HCEC 1CT (cell line): ENCODE measurements around the gene NPAS3.

Experiments used
- DNase-seq: peaks from one replicate; pipeline ENCODE4 v3.0.0-alpha.2; 2017

NPAS3 gene

DNA sequence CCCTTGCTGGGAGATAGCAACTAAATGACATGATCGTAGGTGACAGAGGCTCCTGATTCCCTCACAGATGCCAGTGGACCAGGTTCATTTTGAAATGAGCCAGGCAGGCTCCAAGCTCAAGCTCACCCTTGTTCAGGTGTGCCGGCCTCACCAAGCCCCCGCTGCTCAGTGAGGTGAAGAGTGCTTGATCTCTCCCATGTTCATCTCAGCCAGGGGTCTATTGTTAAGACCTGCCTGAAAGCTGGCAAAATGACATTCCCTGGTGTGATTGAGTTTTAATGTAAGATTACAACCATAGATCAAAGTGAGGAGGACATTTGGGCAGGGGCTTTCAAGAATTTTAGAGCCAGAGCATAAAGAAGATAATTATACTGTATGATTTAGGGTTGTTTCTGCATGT lies 514.3 kb downstream of the NPAS3 start:
- no peak for DNase-seq

- DNase-seq = no peak
Observed at GRCh38 chr14:33454022-33454595, 515.4 kb downstream of the NPAS3 start.

- no peak for DNase-seq
Observed at GRCh38 chr14:33454707-33455106, 516.0 kb downstream of the NPAS3 start.

DNA sequence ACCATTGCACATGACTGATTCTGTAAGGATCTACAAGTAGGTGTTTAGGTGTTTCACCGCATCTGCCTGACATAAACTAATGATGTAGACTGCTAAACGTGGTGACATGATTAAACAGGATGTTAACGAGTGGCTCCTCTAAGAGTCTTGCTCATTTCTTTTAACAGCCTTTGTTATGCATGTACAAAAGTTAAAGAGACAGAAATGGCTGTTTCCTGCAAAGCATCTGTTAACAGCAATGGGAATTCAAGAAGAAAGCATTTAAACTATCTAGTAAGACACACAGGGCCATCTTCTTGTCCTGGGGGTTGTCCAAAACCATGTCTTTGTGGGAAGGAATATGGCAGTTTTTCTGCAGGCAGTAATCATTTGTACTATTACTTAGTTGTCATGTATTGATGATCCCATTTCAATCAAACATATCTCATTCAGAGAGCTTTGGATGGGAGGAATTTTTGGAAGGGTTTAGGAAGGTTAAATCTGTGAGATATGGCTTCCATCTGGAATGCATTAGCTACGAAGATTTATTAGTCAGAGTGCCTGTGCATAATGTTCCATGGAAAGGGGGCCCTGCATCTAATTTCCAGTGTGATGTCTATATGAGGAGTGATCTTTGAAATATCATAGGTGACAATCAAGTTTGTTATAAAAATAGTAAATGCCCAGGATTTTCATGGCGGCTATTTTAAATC lies 517.1 kb downstream of the NPAS3 start:
- no peak for DNase-seq

GRCh38 chr14:33457021-33457420 lies 518.3 kb downstream of the NPAS3 start:
- no peak for DNase-seq

DNA sequence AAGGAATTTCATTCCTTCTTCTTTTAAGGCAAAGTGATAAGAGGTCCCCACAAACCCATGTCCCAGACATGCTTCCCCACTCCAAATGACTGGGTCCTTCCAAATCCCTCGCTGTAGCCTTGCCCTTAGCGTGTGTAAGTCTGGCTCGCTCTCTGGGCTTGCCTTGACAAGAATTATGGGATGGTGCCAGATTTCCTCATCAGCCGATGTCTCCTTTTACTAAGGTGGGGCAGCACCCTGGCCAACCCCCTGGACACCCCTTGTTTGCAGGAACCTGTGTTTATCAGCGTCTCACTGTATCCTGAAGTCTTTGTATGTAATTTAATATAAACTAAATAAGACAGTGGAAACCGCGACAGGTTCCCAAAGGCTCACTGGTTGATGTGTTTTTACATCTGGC lies 518.9 kb downstream of the NPAS3 start:
- DNase-seq = no peak

DNA sequence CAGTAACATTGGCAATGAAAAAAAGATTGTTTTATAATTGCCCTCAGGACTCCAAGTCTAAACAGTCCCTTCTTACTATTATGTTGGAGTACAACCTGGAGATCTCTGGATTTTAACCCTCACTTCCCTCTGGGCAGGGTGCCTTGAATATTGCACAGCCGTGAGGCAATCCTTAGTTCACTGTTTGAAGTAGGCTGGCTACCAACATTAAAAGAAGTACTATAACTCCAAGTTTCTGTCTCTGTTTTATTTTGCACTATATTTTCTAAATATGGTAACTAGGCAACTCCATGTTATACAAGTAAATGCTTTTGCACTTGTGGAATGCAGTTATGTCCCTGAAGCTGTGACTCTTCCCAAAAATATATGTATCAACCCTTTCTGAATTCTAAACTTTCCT lies 521.5 kb downstream of the NPAS3 start:
- DNase-seq = no peak

DNA sequence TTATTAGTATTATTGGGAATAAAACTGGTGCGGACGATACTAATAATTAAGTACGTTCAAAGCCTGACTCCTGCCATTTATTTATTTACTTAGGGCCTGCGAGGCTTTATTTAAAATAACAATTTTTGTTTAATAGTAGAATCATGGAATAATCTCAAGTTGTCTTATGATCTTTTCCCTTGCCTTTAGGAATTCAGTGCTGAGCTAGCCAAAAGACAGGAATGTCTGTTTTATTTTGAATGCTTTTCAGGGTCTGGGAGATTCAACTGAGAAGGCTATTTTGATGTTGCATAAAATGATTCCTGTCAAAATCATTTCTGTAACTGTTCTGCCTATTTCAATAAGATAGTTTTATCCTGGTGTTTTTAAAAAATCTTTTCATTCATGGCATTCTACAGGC lies 522.4 kb downstream of the NPAS3 start:
- no peak for DNase-seq

DNA sequence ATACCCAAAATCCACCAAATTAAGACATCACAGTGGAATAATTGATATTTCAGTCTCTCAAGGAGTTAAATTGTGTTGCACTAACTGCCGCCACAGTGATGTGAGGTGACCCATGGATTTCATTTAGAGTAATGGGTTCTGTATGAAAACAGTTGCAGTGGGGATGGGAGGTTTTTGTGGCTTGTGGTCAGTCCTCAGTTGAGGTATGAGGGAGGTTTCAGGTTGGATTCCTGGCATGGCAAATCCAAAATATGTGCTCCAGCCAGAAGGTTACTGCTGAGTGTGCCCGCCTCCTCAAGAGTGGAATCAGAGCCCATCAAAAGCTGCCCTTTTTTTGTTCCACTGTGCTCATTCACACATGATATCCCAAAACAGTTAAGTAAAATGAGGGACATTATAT lies 525.1 kb downstream of the NPAS3 start:
- DNase-seq = no peak

GRCh38 chr14:33464254-33464962 lies 525.7 kb downstream of the NPAS3 start:
- no peak for DNase-seq

GRCh38 chr14:33465846-33466700 lies 527.4 kb downstream of the NPAS3 start:
- no peak for DNase-seq

DNA sequence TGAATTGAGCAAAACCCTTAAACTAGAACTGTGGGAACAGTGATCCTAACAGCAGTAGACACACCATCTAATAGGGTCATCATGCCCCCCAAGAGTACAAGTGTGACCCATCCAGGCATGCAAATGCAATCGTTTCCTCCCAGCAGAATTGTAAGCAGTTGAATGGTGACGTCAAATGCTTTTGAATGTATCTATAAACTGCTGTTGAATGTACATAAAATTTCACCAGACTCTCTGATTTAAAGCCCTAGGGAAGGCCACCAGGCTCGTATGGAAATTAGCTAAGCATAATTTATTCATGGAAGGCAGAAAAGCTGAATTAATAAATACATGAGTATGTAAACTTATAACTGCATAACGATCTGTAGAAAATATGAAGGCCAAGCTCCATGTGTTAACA lies 529.3 kb downstream of the NPAS3 start:
- no peak for DNase-seq

- DNase-seq = no peak
Observed at GRCh38 chr14:33469898-33470297, 531.2 kb downstream of the NPAS3 start.

DNA sequence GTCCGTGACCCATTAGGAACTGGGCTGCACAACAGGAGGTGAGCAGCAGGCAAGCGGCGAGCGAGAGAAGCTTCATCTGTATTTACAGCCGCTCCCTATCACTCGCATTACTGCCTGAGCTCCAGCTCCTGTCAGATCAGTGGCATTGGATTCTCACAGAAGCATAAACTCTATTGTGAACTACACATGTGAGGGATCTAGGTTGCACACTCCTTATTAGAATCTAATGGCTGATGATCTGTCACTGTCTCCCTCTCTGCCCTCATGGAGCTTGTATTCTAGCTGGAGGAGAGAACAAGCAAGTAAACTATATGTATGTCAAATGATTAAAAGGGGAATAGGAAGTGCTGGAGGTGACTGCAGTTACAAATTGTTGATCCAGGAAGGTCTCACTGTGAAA lies 533.1 kb downstream of the NPAS3 start:
- DNase-seq = no peak

- DNase-seq = no peak
Observed at GRCh38 chr14:33475623-33476022, 536.9 kb downstream of the NPAS3 start.

DNA sequence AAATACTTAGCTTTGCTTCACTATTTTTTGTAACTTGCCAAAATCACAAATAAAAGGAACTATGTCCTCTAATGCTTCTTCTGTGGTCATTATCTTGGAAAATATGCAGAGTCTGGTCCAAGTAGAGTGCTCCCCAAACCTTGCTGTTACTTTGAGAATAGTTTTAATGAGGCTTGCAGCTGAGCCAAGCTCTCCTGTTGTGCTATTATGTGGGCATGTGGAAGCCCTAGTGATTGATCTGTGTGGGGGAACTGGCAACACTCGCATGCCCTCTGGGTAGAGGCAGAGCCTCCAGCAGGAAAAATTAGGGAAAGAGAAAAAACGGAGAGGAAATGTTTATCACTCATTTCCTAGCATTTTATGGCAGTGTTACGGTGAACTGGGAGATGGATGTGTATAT lies 539.1 kb downstream of the NPAS3 start:
- DNase-seq = no peak

DNA sequence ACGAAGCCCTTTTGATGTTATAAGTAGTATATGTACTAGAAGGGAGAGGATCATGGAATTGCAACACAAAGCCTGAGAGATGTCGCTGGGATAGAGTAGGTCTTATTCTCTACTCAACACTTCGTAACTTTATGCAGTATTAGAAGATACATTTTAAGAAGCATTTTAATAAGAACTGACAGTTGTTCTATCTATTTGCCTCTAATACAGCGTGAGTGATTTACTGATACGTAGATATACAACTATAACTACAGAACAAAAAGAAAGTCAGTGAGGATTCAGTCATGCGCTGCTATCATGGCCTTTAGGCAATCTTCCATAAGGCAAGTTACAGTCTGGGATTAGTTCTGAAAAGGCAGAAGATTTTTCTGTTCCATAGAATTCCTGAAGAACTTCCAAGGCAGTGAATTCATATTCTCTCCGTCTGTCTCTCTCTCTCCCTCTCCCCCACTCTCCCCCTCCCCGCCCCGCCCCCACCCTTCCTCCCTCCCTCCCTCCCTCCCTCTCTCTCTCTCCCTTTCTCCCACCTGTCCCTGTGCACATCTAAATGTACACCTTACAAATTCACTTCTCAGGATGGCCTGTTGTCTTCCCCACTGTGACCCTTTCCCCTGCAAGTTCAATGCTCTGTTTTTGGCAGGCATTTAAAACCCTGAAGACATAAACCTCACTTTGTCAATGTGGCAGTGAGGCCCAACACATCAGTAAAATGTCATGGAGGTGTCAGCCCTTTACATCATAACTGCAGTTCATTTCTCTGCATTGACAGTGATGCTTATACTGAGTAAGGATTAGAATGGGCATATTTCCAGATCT lies 541.6 kb downstream of the NPAS3 start:
- no peak for DNase-seq

DNA sequence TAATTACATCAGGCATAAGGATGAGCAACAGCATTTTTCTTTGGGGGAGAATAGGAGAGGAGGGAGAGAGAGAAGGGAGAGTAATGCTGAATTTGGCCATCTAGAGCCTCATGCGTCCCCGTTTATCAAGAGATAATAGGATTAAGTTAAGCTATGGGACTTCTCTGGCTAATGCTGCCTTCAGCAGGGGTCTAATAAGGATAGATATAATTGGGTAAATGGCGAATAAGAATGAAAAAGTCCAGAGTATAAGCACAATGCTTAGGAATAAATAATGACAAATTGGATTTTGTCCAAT lies 542.2 kb downstream of the NPAS3 start:
- DNase-seq = no peak

GRCh38 chr14:33483110-33483509 lies 544.4 kb downstream of the NPAS3 start:
- DNase-seq = no peak

GRCh38 chr14:33483541-33483940 lies 544.9 kb downstream of the NPAS3 start:
- no peak for DNase-seq

DNA sequence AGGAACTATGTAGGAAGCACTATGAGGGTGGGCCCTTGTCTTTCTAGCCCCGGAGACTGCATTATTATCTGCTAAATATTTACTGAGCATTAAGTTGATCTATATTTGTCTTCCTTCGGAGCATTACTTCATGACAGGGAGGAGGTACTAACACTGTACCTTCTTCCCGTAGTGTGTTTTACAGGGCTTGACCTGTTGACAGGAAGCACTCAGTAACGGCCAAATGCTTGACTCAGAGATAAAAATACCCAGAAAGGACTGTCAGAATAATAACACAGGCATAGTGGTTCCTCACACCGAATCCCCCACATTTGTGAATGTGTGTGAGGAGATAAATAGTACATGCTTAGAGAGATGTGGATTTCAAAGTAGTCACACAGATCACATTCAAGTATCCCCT lies 545.6 kb downstream of the NPAS3 start:
- DNase-seq = no peak

DNA sequence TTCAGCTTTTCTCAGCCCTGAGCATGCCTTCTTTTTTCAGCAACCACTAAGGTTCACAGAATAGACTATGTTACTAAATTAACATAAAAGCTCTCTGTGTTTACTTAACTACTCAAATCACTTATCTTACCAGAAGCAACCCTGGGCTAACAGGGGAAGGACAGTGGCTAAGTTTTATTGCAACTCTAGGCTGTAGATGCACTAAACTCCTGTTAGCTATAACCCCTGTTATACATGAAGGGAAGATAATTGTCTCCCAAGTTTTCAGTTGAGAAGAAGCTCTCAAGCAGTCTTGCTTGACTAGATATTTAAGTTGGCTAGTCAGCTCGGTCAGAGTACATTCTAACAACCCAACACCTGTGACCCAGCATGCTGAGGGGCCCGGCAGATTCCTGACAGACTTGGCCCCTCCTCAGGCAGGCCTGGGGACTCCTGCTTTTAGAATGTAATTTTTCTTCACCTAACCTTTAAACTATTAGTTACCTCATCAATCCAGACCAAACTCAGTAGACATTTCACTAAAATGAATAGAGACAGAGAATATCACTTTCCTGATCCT lies 547.7 kb downstream of the NPAS3 start:
- DNase-seq = no peak

DNA sequence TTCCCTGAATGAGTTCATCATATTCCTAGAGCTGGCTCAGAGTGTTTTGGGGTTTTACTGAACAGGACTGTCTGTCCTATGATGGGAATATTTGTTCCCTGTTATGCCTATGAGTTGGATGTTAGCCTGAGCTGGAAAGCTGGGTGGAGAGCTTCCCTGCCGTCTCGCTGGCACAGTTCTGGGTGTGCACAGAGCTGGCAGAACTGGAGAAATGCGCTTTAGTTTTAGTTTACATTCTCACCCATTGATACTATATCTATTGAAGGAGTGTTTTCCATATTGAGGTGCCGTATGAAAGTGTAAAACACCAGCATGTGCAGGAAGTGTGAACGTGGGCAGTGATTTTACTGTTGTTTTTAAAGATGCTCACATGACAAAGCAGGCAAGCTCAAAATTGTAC lies 549.9 kb downstream of the NPAS3 start:
- DNase-seq = no peak
